ENCODE results near the gene CYP3A5.

CYP3A5 gene

GRCh38 chr7:99605527-99605926 lies 74.3 kb downstream of the CYP3A5 start:
- no peak for DNase-seq

DNA sequence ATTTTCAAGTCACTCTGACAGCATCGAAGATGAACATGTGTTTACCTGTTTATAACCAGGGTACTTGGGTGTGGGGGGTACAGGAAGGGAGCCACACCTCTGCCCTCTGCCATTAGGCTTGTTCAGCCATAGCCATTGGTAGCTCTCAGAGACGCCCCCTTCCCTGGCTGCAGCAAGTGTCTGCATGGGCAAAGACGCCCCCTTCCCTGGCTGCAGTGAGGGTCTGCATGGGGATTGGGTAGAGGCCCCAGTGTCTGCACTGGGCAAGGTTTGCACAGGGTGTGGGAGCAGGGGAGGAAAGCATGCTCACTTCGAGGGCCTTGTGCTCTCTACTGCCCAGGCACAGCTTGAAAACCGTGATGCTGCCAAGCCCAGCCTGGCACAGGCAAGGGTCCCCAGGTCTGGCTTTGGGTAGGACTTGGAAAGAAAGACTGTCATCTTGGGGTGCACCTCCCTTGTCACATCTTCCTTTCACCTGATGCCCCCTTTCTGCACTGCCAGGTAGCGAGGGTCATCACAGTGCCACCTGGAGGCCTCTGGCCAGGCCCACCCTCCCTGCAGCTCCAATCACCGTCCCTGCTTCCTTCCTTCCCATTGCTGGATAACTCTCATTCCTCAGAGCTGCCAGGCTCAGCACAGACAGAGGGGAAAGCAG lies 78.0 kb downstream of the CYP3A5 start:
- DNase-seq: peak in 1 of 2 experiments; percentile 15

- no peak for DNase-seq
Observed at GRCh38 chr7:99599836-99600235, 80.0 kb downstream of the CYP3A5 start.

Data from activated T-cell treated with anti-CD3 and anti-CD28 coated beads, Interleukin-2, amount 50 U/mL, for 48 hours (primary cell).